ENCODE measurements around the gene SKA2.
"Not testable (repeated sequence)": the region's sequence is repeated elsewhere in the genome, so short reads cannot be mapped to it uniquely, and the experiment has no call there.

The SKA2 gene

GRCh38 chr17:59151006-59151405 lies 4.0 kb downstream of the SKA2 start:
- DNase-seq = no peak

GRCh38 chr17:59149841-59150511 lies 5.0 kb downstream of the SKA2 start:
- DNase-seq = no peak

- no peak for DNase-seq
Observed at GRCh38 chr17:59149051-59149450, 5.9 kb downstream of the SKA2 start.

- DNase-seq = no peak
Observed at GRCh38 chr17:59145571-59146096, 9.4 kb downstream of the SKA2 start.

- DNase-seq = no peak
Observed at GRCh38 chr17:59141860-59142259, 13.1 kb downstream of the SKA2 start.

- no peak for DNase-seq
Observed at GRCh38 chr17:59139939-59140338, 15.0 kb downstream of the SKA2 start.

GRCh38 chr17:59138339-59138738 lies 16.6 kb downstream of the SKA2 start:
- not testable (repeated sequence) for DNase-seq

- no peak for DNase-seq
Observed at GRCh38 chr17:59131131-59131530, 23.9 kb downstream of the SKA2 start.

- DNase-seq = no peak
Observed at GRCh38 chr17:59129814-59130213, 25.2 kb downstream of the SKA2 start.

- no peak for DNase-seq
Observed at GRCh38 chr17:59126809-59127417, 28.1 kb downstream of the SKA2 start.

- no peak for DNase-seq
Observed at GRCh38 chr17:59124665-59125064, 30.3 kb downstream of the SKA2 start.

GRCh38 chr17:59121901-59122480 lies 33.0 kb downstream of the SKA2 start:
- DNase-seq = no peak

- no peak for DNase-seq
Observed at GRCh38 chr17:59115474-59115873, 39.5 kb downstream of the SKA2 start.

GRCh38 chr17:59111539-59111938 lies 43.4 kb downstream of the SKA2 start:
- no peak for DNase-seq

- no peak for DNase-seq
Observed at GRCh38 chr17:59110973-59111372, 44.0 kb downstream of the SKA2 start.

GRCh38 chr17:59108400-59109102 lies 46.4 kb downstream of the SKA2 start:
- no peak for DNase-seq

- DNase-seq = no peak
Observed at GRCh38 chr17:59107306-59107670, 47.7 kb downstream of the SKA2 start.

- peak; percentile 98 for DNase-seq
Observed at GRCh38 chr17:59106463-59107305, 48.3 kb downstream of the SKA2 start, which contains the start of gene TRIM37. Gene TRIM37, minus strand, starts transcription at chr17:59106880. Its CDS starts 419 bp downstream, at chr17:59106461.

- DNase-seq = peak; percentile 67 to 76
Observed at GRCh38 chr17:59105852-59106462, 49.0 kb downstream of the SKA2 start.

- no peak for DNase-seq
Observed at GRCh38 chr17:59101178-59101577, 53.8 kb downstream of the SKA2 start.

GRCh38 chr17:59097876-59098275 lies 57.1 kb downstream of the SKA2 start:
- no peak for DNase-seq
